Activated CD8-positive, alpha-beta memory T cell treated with anti-CD3 and anti-CD28 coated beads for 48 hours (primary cell): Measurements from ENCODE around the gene ACAP3.
"Not testable (repeated sequence)": the region's sequence is repeated elsewhere in the genome, so short reads cannot be mapped to it uniquely, and the experiment has no call there.

Experiments used
- DNase-seq, 3 experiments: peaks; one replicate each; pipeline ENCODE4 v3.0.0-alpha.2; 2020; ENCODE audit warnings: low read depth in 2 of 3, low spot score in 2 of 3

Gene ACAP3

DNA sequence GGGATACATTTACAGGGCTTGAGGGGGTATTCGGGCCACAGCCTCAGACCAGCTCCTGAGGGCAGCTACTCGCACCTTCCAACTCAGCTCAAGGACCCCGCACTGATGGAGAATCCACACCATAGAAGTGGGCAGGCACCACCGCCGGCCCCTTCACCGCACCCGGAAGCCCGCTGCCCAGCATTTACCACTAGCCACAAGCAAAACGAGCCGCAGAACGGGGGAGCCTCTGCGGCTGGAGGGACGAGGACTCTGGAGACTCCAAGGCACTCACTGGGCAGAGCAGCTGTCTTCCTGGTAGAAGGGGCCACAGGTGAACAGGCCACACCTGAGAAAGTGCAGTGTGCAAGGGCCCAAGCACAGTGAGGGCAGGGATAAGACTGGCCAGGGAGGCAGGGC lies 39.4 kb downstream of the ACAP3 start:
- no peak for DNase-seq

DNA sequence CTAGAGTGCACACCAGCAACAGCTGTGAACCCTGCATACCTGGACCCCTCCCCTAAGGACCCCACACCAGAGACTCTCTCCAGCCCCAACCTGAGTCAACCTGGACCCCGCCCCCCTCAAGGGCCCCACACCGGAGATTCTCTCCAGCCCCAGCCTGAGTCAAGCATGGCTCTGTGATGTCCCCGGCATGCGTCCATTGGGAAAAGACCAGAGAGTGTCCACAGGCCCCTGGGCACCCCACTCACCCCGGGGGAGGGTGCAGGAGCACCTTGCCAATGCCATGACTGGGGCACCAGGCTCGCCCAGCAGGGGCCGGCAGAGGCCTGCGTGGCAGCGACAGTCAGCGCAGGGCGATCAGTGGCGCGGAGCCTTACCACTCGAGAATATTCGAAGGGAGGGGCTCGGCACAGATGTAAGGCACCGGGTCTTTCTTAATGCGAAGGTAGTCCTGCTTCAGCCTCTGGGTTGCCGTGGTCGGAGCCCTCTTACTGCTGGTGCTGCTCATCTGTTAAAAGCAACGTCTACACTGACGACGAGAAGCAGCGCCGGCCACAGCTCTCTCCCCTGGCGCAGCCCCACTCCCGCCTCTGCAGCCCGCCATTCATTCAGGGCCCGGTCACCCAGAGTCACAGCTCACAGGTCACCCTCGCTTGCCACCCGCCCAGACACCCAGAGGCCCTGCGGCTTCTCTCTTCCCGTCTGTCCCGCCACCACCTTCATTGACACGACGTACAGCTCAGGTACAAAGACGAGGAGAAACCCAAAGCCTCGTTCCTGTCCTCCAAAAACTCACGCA lies 40.0 kb downstream of the ACAP3 start:
- DNase-seq: no peak

DNA sequence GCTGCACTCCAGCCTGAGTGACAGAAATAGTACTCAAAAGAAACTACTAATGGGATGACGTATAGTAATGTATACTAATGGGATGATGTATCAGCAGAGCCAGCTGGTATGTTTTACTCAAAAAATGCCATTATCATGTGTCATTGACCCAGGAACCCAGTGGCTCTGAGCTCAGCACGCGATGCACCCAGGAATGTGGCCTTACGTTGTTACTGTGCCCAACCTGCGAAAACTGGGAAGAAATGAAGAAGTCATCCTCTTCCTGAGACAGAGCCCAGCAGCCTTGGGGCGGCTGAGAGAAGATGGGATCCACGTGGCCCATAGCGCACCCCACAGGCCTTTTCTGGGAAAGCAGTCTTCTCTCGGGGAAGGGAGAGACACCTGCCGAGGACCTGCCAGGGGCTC lies 42.9 kb downstream of the ACAP3 start:
- no peak for DNase-seq

DNA sequence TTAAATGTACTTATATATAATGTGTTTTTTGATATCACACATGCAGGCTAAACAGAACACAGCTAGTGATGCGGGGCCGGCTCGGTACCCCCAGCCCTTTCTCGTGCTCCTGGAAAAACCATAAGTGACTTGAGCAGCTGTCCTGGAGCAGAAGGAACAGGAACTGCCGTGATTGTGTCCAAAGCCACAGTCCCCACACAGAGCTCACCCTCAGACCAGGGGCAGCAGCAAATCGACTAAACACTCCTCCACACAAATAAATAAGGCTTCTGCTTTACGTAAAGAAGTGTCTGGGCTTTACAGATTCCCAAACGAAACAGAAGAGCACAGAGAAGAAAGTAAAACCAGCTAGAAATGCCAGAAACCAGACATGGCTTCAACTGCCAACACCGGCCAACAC lies 43.7 kb downstream of the ACAP3 start:
- no peak for DNase-seq

DNA sequence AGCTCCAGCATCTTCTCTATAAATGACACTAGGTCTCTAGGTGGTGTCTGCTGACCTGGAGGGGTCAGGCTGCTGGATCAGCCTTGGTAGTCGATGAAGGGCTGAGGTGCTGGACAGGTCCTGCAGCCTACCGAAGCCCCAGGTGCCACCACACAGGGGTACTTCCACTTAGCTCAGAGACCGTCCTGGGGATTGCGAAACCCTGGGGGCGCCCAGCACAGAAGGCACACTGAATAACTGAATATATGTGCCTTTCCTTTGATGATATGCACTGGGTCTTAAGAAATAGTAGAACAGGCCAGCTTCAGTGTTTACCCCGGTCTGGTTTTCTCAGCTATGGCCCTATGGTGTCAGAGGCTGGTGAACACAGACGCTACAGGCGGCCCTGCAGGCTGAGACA lies 45.0 kb downstream of the ACAP3 start:
- no peak for DNase-seq

DNA sequence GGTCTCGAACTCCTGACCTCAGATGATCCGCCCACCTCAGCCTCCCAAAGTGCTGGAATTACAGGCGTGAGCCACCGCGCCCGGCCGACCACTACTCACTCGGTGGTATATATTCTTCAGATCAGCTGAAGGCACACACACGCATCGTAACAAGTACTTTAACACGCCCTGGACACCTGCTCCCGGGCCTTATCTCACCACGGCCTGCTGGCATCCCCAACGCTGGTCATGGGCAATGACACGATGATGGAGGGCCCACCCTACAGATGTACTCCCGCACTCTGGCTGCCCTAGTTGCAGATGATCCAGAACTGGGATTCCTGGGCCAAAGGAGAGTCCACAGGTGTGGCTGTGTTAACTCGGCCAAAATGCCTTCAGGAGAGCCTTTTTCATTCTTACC lies 45.7 kb downstream of the ACAP3 start:
- DNase-seq: no peak

DNA sequence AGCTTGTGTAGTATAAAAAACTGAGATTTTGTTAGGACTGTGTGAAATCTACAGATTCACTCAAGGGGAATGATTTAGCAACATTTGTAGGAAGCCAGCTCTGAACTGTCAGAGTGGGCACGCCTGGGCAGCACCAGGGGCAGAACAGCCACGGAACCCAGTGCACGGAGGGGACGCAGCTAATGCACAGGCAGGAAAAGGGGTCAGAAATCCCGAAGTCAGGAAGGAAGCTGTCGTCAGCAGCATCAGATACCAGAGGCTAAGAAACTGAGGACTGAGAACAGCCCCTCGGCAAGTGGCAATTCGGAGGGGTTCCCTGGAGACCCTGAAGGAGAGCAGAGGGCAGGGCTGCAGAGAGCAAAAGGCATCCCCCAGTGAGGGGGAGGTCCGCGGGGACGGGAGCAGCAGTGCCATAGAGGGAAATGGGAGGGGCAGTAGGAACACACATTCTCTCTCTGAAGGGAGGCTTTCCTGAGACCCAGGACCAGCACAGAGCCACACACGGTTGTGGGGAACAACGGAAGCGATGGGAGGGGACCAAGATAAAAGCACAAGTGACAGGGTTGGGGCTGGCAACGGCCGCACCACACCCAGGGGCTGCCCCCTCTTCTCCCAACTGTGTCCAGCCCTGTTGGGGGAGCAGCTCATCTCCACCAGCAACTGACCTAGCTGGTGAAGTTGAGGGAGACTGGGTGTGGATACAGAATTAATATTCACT lies 46.7 kb downstream of the ACAP3 start:
- no peak for DNase-seq

DNA sequence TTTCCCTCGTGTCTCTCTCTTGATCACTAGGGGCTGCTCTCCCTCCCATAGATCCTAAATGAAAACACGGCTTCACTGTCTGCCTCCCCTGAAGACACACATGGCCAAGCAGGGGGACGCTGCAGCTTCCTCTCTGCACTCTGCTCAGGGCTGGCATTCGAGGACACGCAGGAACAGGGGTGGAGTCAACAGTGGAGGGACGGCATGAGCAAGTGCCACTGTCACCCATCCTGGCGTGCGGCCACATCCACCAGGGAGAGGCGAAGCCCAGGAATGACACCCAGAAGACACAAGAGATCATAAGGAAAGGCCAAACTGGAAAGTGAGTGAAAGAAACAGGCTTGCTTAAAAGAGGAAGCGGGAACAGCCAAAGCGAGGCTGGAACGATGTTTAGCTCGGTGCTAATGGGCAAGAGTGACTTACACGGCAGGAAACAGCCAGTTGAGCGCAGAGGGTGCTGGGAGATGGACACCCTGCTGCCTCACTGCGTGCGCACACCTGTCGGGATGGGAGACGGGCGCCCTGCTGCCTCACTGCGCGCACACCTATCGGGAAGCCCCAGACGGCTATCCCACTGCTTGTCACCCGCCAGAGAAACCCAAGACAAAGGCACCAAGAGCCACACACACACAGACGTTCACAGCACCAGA lies 47.7 kb downstream of the ACAP3 start:
- no peak for DNase-seq

DNA sequence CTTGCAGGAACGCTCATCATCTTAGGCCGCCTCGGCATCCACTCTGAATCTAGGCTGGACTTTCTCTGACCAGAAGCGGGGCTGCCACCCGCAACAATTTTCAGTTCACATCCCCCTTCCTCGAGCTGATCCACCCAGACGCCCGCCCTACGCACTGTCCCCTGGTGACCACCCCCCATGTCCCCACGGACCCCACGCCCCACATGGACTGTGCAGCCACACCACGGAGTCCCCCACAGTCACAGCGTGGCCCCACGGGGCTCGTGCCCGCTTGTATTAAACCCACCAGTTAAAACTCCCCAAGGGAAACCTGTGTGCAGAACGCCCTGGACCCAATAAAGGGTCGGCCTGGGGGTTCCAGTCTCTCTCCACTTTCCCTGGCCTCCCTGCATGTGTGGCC lies 48.2 kb downstream of the ACAP3 start:
- DNase-seq: no peak

DNA sequence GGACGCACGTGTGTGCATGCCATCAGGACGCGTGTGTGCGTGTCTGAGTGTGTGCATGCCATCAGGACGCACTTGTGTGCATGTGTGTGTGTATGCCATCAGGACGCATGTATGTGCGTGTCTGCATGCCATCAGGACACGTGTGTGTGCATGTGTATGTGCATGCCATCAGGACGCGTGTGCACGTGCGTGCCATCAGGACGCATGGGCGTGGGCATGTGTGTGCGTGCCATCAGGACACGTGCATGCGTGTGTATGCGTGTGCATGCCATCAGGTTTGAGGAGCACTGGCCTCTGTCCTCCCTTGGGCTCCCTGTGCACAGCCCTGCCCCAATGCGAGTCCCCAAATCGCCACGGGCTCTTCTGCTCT lies 48.6 kb downstream of the ACAP3 start:
- no peak for DNase-seq

DNA sequence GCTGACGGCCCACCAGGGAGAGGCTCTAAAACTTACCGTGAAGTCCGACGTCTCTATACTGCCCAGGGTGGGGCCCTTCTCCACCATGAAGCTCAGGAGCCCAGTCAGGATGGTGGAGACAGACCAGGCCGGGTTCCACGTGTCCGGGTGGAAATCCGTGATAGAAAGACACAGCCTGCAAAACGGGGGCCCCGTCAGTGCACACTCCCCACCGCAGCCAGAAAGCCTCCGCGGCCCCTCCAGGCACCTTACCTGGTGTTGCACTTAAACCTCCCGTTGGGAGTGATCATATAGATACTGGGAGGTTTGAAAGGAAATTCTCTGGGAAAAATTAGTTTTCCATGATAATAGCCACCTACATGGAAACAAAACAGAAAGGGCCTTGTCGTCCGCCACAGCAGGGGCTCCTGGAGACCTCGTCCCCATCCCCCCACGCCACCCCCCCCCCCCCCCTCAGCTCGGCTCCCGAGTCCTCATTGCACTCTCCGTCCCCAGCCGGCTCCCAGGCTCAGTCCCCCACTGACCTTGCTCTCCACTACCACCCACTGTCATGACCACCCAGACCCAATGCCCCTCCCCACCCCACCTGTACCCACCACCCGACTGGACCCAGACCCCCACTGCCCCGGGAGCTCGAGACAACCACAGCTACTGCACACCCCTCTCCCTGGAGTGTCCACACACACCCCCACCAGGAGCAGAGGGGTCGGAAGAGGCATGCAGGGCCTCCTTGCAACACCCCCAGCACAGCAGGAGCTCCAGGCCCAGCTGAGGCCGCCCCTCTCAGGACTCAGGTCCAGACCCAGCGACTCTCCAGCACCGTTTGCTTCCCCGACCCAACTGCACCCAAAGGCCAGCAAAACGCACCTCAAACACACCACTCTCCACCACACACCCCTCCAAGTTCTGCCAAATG lies 50.5 kb downstream of the ACAP3 start:
- no peak for DNase-seq

DNA sequence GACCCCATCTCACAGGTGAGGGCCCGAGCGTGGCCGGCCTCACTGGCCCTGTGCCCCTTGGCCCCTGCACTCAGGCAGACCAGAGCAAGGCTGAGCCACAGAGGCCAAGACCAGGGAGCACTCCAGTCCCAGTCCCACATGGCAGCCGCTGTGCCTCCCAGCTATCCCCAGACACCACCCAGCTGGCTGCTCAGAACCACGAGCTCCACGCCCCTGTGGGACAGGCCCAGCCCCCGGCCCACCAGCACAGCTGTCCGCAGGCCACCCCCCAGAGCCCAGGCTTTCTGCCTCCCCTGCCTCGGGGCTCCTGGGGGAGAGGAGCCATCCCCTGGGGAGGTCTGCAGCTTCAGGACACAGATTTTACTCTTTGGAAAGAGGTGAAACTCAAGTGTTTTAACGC lies 52.1 kb downstream of the ACAP3 start:
- no peak for DNase-seq

DNA sequence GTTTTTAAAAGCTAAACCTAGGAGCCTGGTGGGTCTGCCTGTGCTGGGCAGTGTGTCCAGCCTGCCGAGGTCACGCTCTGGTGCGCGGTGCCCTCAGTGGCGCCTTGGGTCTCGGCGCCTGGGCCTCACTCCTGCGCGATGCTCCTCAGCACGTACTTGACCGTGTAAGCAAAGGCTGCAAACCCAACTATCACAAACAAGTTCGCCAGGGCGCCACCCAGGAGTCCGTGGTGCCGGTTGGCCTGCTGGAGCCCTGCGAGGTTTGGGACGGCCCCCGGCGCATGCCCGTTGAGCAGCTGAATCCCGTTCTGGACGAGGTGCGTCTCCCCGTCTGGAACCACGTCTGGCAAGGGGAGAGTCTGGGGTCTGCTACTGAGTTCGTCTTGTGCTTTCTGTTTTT lies 52.7 kb downstream of the ACAP3 start:
- no peak for DNase-seq

DNA sequence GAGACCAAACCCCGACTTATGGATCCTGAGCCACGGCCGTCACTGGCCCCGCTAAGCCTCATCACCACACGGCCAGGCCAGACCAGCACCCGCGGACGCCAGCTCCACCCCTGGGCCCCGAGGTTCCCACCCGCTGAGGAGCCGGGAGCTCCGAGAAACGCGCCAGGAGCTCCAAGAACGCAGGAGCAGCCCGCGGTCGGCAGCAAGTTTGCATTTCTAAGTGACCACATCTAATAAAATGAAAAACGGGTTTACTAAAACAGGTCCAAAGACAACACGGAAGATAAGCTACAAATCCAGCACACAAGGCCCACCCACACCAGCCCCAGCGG lies 53.1 kb downstream of the ACAP3 start:
- no peak for DNase-seq

DNA sequence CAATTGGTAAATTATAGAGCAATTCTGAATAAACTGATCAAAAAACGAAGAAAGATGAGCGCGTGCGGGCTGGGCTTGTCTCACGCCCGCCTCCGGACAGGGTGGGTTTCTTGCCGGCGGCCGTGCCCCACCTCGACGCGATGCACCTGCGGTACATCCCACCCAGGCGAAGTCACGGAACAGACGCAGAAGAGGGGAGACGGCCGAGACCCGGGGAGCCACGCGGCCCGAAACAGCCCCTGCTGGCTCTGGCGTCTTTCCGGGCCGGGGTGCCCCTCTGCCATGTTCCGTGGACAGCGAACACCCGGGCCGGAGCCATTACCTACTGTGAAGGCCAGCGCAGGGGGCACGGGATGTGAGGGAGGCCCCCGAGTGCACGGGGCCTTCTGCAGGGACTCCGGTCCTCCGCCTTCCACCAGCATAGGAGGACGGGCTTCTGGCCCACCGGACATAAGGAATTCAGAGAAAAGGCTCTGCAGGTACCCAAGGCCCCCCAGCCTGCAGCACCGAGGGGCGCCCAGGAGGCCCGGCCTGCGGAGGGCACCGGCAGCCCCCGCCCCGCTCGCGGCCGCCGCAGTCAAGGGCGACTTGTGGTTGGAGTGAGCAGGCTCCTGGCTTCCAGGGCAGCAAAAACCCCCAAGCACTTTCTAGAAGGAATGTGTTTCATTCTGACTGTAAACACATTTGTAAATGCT lies 53.6 kb downstream of the ACAP3 start:
- no peak for DNase-seq

DNA sequence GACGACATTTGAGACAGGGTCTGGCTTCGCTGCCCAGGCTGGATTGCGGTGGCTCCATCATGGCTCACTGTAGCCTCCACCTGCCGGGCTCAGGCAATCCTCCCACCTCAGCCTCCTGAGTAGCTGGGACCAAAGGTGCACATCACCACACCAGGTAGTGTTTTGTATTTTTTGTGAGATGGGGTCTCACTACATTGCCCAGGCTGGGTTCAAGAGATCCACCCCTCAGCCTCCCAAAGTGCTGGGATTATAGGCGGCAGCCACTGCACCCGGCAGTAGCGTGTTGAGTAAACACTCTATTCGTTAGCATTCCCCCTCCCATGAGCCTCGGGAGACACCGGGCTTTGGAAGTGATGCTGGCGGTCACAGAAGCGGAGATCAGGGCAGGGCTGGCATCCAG lies 54.4 kb downstream of the ACAP3 start:
- no peak for DNase-seq

DNA sequence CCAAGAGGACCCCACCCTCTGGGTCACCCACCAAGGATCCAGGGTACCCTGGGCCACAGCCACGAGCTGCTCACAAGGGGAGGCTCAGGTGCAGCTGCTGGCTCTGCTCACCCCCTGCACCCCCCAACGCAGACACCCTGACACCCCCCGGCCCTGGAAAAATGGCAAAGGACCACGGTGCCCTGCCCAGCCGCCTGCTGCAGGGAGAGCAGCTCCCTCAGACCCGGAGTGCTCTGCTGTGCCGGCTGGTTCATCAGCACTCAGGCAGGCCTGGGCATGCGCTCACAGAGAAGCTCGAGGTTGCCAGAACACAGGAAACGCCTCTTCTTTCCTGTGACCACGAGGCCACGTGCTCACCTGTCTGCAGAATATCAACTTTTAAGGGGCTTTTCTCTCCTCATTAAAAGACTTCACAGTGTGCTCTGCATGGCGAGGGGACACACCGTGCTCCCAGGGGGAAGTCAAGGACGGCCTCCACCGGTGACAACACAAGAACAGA lies 56.9 kb downstream of the ACAP3 start:
- peak in 1 of 3 experiments; percentile 52 for DNase-seq

DNA sequence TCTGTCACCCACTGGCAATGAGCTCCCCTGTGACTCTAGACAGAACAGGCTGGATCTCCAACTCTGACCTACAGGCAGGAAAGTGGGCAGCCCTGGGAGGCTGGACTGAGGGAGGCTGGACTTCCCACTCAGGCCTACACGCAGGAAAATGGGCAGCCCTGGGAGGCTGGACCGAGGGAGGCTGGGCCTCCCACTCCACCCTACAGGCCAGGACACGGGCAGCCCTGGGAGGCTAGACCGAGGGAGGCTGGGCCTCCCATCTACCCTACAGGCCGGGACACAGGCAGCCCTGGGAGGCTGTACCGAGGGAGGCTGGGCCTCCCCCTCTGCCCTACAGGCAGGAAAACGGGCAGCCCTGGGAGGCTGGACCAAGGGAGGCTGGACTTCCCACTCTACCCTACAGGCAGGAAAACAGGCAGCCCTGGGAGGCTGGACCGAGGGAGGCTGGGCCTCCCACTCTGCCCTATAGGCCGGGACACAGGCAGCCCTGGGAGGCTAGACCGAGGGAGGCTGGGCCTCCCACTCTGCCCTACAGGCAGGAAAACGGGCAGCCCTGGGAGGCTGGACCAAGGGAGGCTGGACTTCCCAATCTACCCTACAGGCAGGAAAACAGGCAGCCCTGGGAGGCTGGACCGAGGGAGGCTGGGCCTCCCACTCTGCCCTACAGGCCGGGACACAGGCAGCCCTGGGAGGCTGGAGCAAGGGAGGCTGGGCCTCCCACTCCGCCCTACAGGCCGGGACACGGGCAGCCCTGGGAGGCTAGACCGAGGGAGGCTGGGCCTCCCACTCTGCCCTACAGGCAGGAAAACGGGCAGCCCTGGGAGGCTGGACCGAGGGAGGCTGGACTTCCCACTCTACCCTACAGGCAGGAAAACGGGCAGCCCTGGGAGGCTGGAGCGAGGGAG lies 59.5 kb downstream of the ACAP3 start:
- DNase-seq: not testable (repeated sequence)

DNA sequence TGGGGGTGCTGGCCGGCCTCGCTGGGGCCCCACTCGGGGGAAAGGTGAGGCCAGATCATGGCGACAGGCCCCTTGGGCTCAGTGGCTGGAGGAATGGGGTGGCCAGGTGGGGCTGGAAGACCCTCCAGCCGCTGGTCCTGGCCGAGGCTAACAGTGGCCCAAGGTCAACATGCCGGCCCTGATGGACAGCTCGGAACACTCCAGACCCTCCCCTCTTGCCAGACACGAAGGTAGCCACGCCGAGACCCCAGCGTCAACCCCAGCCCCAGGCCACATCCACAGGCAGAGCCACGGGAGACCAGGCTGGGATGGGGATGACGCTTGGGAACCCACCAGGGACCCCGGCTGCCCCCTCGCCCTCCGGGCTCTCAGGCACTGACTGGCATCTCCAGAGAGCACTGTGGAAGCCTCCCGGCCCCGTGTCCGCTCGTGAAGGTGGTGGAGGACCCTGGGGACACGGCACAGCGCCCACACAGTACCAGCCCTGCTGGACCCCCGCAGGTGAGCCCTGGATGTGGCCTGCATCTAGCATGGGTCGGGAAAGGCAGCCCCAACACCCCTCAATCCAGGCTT lies 60.3 kb downstream of the ACAP3 start:
- DNase-seq: no peak
